Mesothelial cell of epicardium (in vitro differentiated cells): ENCODE data around the gene CHRNG. TPM values are rescaled to one million over a fixed set of nuclear protein-coding genes. Genes with fewer than 3 reads are reported as not detected.

Source experiments
- DNase-seq, 2 experiments: peaks; one replicate each; pipeline ENCODE4 v3.0.0; 2021; ENCODE audit warnings: low spot score in 2 of 2; ENCODE audit not compliant: unreplicated experiment in 2 of 2
- H3K27ac Mint-ChIP-seq: 2 replicates; pipeline ENCODE4 v1.8.0; 2021; ENCODE audit warnings: mixed read lengths
- H3K27me3 Mint-ChIP-seq: 2 replicates; pipeline ENCODE4 v1.8.0; 2021; ENCODE audit warnings: low read depth, mixed read lengths
- H3K36me3 Mint-ChIP-seq: 2 replicates; pipeline ENCODE4 v1.8.0; 2021; ENCODE audit warnings: mixed read lengths
- H3K4me1 Mint-ChIP-seq: 2 replicates; pipeline ENCODE4 v1.8.0; 2021; ENCODE audit warnings: mixed read lengths
- H3K4me3 Mint-ChIP-seq: 2 replicates; pipeline ENCODE4 v1.8.0; 2021; ENCODE audit warnings: mild to moderate bottlenecking, moderate library complexity, mixed read lengths
- H3K9me3 Mint-ChIP-seq: 2 replicates; pipeline ENCODE4 v1.8.0; 2021; ENCODE audit warnings: mixed read lengths
- CTCF ChIP-seq: fragments of 200-600 bp; sonication (generic); IDR thresholded peaks from one replicate; pipeline ENCODE4 v1.5.0; 2021; ENCODE audit warnings: antibody characterized with exemption; ENCODE audit not compliant: unreplicated experiment
- total RNA-seq: library from RNA; stranded (reverse); gene quantifications from 3 replicates; pipeline ENCODE4 v1.2.1, GENCODE V29; 2021

CHRNG gene
- total RNA-seq, 1 donor from 2014 or later, result not detected

- no peak for TF ChIP-seq CTCF
- H3K27me3 Mint-ChIP-seq, result no peaks in the 10 kb centered on the region
- H3K4me1 Mint-ChIP-seq, result peaks cover 5% of the 10 kb centered on the region
- no peak overlapping the region for H3K4me3 Mint-ChIP-seq
- H3K27ac Mint-ChIP-seq, result no peak overlapping the region
- H3K36me3 Mint-ChIP-seq, result peaks cover 26% of the 10 kb centered on the region
- DNase-seq, result no peak
- H3K9me3 Mint-ChIP-seq, result no peaks in the 10 kb centered on the region
Measured at GRCh38 chr2:232573771-232574435, 34.4 kb downstream of the CHRNG start.

- Mint-ChIP-seq H3K4me3 (no peak overlapping the region), H3K36me3 (peaks cover 19% of the 10 kb centered on the region), H3K4me1 (peaks cover 5% of the 10 kb centered on the region), H3K27me3 (no peaks in the 10 kb centered on the region), H3K9me3 (no peaks in the 10 kb centered on the region), H3K27ac (no peak overlapping the region)
- no peak for DNase-seq
- no peak for TF ChIP-seq CTCF
Measured at GRCh38 chr2:232574674-232575403, 35.3 kb downstream of the CHRNG start.

GRCh38 chr2:232575404-232575746 lies 35.9 kb downstream of the CHRNG start:
- H3K9me3 Mint-ChIP-seq, result no peaks in the 10 kb centered on the region
- TF ChIP-seq CTCF, result no peak
- no peak overlapping the region for H3K27ac Mint-ChIP-seq
- H3K4me3 Mint-ChIP-seq, result no peak overlapping the region
- DNase-seq, result no peak
- H3K27me3 Mint-ChIP-seq, result no peaks in the 10 kb centered on the region
- H3K4me1 Mint-ChIP-seq, result peaks cover 5% of the 10 kb centered on the region
- H3K36me3 Mint-ChIP-seq, result peaks cover 16% of the 10 kb centered on the region

GRCh38 chr2:232576995-232577394 lies 37.5 kb downstream of the CHRNG start:
- Mint-ChIP-seq H3K9me3 (no peaks in the 10 kb centered on the region), H3K27me3 (no peaks in the 10 kb centered on the region), H3K27ac (no peak overlapping the region), H3K4me1 (no peaks in the 10 kb centered on the region), H3K36me3 (peaks cover 28% of the 10 kb centered on the region), H3K4me3 (no peak overlapping the region)
- no peak for DNase-seq
- no peak for TF ChIP-seq CTCF

GRCh38 chr2:232577841-232578240 lies 38.3 kb downstream of the CHRNG start:
- H3K27ac Mint-ChIP-seq, result no peak overlapping the region
- H3K36me3 Mint-ChIP-seq, result peaks cover 33% of the 10 kb centered on the region
- H3K27me3 Mint-ChIP-seq, result no peaks in the 10 kb centered on the region

More at GRCh38 chr2:232577841-232578240, 38.3 kb downstream of the CHRNG start:
- H3K9me3 Mint-ChIP-seq, result no peaks in the 10 kb centered on the region
- H3K4me3 Mint-ChIP-seq, result no peak overlapping the region
- DNase-seq, result no peak
- no peaks in the 10 kb centered on the region for H3K4me1 Mint-ChIP-seq
- TF ChIP-seq CTCF, result no peak
